Nucleus accumbens (tissue), 56 donors: Measurements from ENCODE around the gene ZNF8.

Source experiments
- DNase-seq, 56 donors: peaks; one replicate each; lab custom pipeline; 2025; lab: John Stamatoyannopoulos, UW

ZNF8 gene

DNA sequence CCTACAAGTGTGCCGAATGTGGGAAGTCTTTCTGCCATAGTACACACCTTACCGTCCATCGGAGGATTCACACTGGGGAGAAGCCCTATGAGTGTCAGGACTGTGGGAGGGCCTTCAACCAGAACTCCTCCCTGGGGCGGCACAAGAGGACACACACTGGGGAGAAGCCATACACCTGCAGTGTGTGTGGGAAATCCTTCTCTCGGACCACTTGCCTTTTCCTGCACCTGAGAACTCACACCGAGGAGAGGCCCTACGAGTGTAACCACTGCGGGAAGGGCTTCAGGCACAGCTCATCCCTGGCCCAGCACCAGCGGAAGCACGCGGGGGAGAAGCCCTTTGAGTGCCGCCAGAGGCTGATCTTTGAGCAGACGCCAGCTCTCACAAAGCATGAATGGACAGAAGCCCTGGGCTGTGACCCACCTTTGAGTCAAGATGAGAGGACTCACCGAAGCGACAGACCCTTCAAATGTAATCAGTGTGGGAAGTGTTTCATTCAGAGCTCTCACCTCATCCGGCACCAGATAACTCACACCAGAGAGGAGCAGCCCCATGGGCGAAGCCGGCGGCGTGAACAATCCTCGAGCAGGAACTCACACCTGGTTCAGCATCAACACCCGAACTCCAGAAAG is 16.1 kb downstream of the ZNF8 start:
- DNase-seq, result no peak

GRCh38 chr19:58296104-58296503 is 17.3 kb downstream of the ZNF8 start:
- DNase-seq, result no peak

DNA sequence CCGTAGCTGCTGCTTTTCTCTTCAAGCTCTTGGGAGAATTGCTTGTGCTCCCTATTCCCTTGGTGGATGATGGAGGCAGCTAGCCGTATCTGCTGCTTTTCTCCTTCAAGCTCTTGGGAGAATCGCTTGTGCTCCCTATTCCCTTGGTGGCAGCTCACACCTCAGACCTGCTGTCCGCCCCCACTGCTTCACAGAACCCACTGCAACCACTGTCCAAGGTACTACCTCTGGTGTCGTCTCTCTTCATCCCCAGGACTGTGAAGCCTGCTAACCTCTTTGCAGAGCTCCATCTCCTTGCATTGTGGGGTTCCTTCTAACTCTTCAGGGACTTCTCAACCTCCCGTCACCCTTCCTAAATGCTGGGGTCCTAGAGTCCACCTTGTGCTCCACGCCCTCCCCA is 21.9 kb downstream of the ZNF8 start:
- DNase-seq, result no peak

DNA sequence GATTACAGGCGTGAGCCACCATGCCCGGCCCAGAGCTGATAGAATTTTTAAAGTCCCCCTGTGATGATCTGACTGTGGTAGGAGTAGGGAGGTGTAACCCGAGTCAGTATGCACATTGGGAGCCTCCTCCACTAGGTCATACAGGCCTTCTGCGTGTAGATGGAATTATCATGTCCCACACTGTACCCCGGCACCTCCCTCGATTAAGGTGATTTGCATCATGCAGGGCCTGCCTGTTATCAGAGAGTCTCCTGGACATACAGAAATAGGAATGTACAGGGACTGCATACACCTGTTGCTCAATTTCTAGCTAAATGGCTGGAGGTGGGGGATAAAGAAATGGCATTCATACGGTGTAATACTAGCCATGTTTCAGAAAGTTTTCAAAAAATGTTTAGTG is 25.5 kb downstream of the ZNF8 start:
- no peak for DNase-seq

GRCh38 chr19:58304748-58305064 is 26.0 kb downstream of the ZNF8 start:
- DNase-seq, result no peak

DNA sequence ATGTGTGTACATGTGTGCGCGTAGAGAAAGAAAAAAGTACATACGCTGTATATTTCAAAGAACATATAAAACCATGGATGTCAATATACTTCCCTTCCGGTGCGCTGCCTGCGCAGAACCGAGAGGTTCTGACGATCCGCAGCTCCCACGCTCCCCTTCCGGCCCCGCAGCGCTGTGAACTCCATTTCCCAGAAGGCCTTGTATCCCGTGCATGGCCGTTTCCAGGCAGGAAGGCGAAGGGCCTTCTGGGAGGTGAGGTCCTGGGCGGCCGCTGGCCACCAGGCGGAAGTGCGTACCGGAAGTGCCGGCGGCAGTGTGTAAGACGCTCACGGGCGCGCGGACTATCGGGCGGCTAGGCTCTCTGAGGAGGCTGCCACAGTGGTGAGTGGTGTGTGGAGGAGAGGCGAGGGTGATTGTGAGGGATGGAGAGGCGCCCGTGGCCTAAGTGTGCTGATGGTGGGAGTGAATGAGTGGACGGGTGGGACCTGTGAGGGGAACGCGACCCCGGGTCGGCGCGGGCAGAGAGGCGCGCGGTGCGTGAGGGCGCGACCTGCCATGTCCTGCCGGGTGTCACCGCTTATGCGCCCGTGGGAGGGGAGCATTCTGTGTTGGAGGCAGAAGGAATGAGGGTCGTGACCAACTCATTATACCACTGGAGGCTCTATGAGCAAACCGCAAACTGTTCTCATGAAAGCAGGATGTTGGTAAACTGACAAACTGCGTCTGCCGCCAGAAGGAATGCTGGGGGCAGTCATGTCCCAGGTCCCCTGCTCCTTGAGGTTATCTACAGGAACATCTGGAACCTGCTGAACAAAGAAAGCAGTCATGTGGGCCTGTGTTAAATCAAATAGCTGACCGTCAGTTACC is 26.5 kb downstream of the ZNF8 start, which contains the start of gene ERVK3-1:
Gene ERVK3-1 (plus strand): TSS at position 313 of the 867 bp plus-strand sequence. CDS start 6,792 bp downstream, outside the sequence.
- DNase-seq, result peak; percentile 60 to 98 (median 94)

DNA sequence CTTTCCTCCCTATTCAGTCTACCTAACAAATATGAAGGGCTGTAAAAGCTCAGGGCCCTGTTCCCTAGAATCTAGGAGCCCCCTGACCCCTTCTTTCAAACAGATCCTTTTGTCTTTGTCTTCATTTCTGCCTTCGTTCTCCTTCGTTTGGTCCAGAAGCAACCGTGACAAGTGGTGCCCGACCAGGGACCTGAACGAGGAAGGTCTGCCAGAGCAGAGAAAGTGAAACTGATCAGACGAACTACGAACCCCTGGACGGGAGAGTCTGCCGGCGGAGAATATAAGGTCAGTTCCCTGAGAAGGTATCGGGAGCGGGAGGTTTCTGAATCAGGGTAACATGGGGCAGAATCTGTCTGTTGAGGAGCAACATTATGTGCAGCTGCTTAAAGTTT is 27.2 kb downstream of the ZNF8 start:
- no peak for DNase-seq

DNA sequence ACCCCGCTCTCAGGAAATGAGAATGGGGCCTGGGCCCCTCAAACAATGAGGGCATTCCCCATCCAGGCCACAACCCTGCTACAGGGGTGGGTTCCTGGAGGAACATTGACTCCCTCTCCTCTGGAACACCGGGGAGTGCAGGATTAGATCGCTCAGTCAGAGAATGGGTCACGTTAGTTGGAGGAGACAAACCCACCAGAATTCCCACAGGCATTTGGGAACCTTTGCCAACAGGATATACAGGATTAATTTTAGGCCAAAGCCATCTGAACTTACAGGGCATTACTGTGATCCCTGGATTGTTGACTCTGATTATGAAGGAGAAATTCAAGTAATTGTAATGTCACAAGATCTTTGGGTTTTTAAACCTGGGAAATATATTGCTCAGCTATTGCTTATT is 29.0 kb downstream of the ZNF8 start:
- no peak for DNase-seq

GRCh38 chr19:58310685-58311084 is 31.9 kb downstream of the ZNF8 start:
- peak in 24 of 56 donors; percentile 2 to 51 (median 14) for DNase-seq

DNA sequence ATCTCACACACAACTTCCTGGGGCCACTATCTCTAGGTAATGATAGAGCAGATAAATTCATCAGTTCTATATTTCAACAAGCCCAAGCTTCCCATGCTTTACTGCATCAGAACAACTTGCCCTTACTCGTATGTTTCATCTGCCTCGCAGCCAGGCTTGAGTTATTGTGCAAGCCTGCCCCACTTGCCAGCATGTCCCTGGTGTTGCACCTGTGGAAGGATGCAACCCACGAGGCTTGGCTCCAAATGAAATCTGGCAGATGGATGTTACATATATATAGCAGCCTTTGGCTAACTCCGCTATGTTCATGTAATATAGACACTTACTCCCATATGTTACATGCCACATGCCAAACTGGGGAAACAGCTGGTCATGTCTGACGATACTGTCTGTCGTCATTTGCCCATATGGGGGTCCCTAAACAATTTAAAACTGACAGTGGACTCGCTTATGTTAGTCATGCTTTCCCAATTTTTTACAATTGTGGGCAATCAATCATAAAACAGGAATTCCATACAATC is 32.6 kb downstream of the ZNF8 start:
- DNase-seq, result no peak

- DNase-seq, result no peak
Observed at GRCh38 chr19:58315580-58315979, 36.8 kb downstream of the ZNF8 start.

DNA sequence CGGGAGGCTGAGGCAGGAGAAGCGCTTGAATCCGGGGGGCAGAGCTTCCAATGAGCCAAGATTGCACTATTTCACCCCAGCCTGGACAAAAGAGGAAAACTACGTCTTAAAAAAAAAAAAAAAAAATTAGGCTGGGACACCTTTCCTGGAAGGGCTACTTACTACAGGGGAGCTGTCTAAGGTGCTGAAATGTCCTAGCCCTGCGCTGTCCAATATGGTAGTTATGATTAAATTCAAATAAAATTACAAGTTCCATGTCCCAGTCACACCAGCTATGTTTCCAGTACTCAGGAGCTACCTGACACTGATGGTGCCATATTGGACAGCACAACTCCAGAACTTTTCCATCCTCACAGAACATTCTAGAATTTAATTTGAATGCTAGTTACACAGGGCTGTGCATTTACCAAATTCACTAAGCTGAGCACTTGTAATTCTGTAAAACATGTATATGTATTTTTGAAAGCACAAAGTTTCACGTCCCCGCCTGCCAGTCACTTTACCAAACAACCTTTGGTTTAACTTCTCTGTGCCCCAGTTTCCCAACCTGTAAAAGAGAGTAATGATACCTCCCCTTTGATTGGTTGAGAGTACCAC is 38.8 kb downstream of the ZNF8 start:
- no peak for DNase-seq

DNA sequence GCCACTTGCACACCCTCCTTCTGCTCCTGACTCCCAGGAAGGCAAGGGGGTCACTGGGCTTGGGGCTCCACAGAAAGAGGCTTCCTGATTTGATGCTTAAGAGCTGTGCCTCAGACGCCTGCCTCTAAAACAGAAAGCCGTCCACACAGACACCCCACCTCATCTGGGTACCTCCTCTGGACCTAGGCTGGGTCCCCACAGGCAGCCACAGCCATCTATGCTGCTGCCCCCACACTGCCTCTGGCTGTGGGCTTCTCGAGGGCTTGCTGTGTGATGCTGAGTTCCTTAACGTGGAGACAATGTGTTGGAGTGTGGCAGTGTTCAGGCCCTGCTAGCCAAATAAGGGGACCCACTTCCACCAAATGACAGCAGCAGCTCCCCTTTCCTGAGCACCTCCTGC is 39.5 kb downstream of the ZNF8 start:
- no peak for DNase-seq

GRCh38 chr19:58319241-58319640 is 40.5 kb downstream of the ZNF8 start:
- DNase-seq, result no peak

GRCh38 chr19:58325311-58326022 is 46.7 kb downstream of the ZNF8 start:
- DNase-seq, result no peak

GRCh38 chr19:58326501-58326913 is 47.8 kb downstream of the ZNF8 start:
- peak in 1 of 56 donors; percentile 57 for DNase-seq

- peak; percentile 65 to 99 (median 96) for DNase-seq
Observed at GRCh38 chr19:58326914-58327726, 48.4 kb downstream of the ZNF8 start, which contains the start of gene ZSCAN22. ZSCAN22 (plus strand) TSS chr19:58326994; CDS start chr19:58334803, 7,809 bp downstream.

DNA sequence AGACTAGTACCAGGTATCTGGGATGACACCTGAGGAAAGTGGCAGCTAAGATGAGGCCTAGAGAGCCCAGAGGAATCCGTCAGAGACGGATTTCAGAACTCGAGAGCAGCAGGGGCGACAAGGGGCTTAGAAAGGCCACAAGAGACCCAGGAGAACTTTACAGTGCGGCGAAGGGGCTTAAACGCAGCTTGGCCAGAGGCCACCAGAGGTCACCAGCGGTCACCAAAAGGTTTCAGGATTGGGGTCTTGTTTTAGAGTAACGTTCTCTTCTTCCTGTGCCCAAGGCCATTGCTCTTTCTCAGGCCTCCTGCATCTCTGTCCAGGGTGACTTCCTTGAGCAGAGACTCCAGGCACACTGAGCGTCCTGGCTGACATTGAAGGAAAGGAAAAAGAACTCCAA is 50.2 kb downstream of the ZNF8 start:
- DNase-seq, result no peak

DNA sequence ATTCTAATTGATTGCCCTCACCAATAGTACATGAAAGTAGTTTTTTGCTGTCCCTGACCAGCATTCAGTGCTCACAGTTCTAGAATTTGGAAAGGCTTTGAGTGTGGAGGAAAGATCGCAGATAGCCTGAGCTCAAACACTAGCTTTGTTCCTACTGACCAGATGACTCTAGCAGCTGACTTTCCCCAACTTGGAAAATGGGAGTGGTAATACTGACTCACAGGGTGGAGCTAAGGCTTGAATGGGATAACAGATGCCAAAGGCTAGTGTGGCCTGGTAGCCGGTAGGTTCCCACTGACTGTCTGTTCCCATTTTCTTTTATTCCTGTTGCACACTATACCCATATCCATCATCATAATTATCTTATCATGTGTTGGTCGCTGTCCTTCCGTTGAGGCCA is 51.7 kb downstream of the ZNF8 start:
- DNase-seq, result peak in 41 of 56 donors; percentile 15 to 82 (median 50)

DNA sequence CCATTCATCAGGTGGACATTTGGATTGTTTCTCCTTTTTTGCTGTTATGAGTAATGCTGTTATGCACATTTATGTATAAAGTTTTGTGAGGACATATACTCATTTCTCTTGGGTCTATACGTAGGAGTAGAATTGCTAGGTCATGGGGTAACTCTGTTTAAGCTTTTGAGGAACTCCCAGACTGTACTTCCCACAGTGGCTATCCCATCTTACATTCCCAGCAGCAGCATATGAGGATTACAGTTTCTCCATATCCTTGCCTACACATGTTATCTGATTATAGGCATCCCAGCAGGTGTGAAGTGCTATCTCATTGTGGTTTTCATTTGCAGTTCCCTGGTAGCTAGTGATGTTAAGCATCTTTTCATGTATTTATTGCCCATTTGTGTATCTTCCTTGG is 53.9 kb downstream of the ZNF8 start:
- DNase-seq, result no peak
